Nephron (organoid): ENCODE measurements around the gene RNF123.

Source experiments
- H3K27ac Mint-ChIP-seq, 3 experiments: 2 replicates each; pipeline ENCODE4 v1.8.0; 2020; ENCODE audit warnings: mixed read lengths in 3 of 3, mild to moderate bottlenecking in 2 of 3, moderate library complexity in 1 of 3
- H3K27me3 Mint-ChIP-seq: 2 replicates; pipeline ENCODE4 v1.8.0; 2021; ENCODE audit warnings: low read depth, mild to moderate bottlenecking, moderate library complexity, mixed read lengths
- H3K36me3 Mint-ChIP-seq: 2 replicates; pipeline ENCODE4 v1.8.0; 2020; ENCODE audit warnings: low read depth, mixed read lengths
- H3K4me1 Mint-ChIP-seq: 2 replicates; pipeline ENCODE4 v1.8.0; 2020; ENCODE audit warnings: mixed read lengths
- H3K4me3 Mint-ChIP-seq, 3 experiments: 2 replicates each; pipeline ENCODE4 v1.8.0; 2020; ENCODE audit warnings: mild to moderate bottlenecking in 3 of 3, mixed read lengths in 3 of 3, moderate library complexity in 2 of 3
- H3K9me3 Mint-ChIP-seq: 2 replicates; pipeline ENCODE4 v1.8.0; 2020; ENCODE audit warnings: mixed read lengths
- TF ChIP-seq, protein P1 (sequence below), 3 experiments: fragments of 200-600 bp; sonication (generic); IDR thresholded peaks; one replicate each; pipeline ENCODE4 v1.5.0; 2021; ENCODE audit warnings: antibody characterized with exemption in 3 of 3; ENCODE audit not compliant: unreplicated experiment in 3 of 3

The RNF123 gene

DNA sequence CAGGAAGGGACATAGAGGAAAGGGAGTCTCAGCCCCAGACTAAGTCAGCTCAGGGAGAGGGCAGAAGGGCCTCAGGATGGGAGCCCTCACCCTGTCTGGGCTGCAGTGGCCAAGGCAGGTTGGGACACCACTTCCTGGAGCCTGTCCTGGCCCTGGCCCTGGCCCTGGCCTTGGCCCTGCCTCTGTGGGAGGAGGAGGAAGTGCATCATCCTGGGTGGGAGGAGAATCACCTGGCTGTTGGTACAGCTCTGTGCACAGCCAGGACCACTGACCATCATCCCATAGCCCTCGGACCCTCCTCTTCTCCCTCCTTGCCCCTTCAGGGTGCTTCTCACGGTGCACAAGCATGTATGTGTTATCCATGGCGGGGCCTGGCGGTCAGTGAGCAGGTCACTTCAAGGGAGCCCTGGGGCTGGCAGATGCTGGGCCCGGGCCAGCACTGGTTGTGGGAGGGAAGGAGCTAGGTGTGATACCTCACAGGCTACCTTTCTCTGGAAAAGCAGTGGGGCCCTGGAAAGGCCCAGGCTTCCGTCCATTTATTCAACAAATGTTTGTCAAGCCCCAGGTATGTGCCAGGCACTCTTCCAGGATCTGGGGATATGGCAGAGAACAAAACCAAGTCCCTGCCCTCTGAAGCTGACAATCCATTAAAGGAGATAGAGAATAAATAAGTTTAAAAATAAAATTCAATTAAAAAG, 23.4 kb upstream of the RNF123 start:
- H3K4me3 Mint-ChIP-seq, result no peak overlapping the region
- no peaks in the 10 kb centered on the region for H3K36me3 Mint-ChIP-seq
- peak overlapping the region in 2 of 3 experiments; percentile 54 to 71 for H3K27ac Mint-ChIP-seq
- H3K27me3 Mint-ChIP-seq, result no peaks in the 10 kb centered on the region
- peaks cover 16% of the 10 kb centered on the region for H3K4me1 Mint-ChIP-seq
- H3K9me3 Mint-ChIP-seq, result no peaks in the 10 kb centered on the region
- TF ChIP-seq, protein P1, sequence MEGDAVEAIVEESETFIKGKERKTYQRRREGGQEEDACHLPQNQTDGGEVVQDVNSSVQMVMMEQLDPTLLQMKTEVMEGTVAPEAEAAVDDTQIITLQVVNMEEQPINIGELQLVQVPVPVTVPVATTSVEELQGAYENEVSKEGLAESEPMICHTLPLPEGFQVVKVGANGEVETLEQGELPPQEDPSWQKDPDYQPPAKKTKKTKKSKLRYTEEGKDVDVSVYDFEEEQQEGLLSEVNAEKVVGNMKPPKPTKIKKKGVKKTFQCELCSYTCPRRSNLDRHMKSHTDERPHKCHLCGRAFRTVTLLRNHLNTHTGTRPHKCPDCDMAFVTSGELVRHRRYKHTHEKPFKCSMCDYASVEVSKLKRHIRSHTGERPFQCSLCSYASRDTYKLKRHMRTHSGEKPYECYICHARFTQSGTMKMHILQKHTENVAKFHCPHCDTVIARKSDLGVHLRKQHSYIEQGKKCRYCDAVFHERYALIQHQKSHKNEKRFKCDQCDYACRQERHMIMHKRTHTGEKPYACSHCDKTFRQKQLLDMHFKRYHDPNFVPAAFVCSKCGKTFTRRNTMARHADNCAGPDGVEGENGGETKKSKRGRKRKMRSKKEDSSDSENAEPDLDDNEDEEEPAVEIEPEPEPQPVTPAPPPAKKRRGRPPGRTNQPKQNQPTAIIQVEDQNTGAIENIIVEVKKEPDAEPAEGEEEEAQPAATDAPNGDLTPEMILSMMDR (IDR thresholded peaks at IDR 0.05; ENCODE audit: unreplicated experiment in 3 of 3), result no peak

DNA sequence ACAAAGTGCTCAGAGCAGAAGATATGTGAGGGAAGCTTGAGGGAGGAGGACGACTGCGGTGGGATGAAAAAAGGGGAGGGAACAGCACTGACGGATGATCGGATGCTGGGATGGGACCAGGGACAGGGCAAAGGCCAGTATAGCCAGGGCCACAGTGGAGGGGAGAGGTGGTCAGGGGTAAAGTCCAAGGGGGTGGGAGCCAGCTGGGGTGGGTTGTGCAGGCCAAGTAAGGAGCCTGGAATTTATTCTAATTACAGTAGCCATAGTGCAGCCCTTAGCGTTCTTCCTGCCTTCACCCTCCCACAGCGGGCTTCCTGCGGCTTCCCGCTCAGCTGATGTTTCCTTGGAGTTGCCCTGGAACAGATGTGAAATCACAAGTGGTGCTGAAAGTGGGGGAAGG, 22.8 kb upstream of the RNF123 start:
- Mint-ChIP-seq H3K27me3 (peaks cover 3% of the 10 kb centered on the region), H3K36me3 (no peaks in the 10 kb centered on the region), H3K27ac (peak overlapping the region in 2 of 3 experiments; percentile 5 to 54), H3K9me3 (no peaks in the 10 kb centered on the region), H3K4me3 (no peak overlapping the region), H3K4me1 (peaks cover 16% of the 10 kb centered on the region)
- TF ChIP-seq, protein P1 (IDR thresholded peaks at IDR 0.05; ENCODE audit: unreplicated experiment in 3 of 3), result no peak

DNA sequence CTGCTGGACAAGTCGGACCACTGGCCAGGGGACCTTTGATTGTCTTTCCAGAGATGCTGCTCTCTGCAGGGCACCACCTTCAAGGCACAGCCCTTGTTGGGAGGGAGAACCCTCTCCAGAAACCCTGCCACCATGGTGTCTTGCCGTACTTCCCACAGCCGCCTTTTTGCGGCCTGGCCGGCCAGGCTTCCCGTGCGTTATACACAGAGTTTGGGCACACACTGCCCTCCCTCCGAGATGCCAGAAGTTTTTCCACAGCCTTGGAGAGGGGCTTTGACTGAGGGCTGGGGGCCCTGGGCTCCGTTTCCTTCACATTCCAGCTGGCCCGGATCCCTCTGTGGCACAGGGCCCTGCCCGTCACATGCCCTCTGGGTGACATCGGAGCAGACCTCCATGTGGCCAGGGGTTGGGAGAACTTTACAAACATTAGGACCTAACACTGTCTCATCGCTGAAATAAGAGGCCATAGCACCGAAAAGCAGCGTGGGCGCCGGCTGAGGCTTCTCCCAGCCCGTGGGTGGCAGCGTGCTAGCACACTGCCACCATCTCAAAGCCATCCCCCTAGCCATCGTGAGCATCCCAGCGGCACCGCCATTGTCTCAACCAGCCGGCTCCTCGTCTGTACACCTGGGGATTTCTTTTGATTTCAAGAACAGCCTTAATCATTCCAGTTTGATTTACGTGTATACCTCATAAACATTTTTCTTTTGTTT, 21.5 kb upstream of the RNF123 start:
- H3K4me1 Mint-ChIP-seq, result peaks cover 23% of the 10 kb centered on the region
- H3K27ac Mint-ChIP-seq, result peak overlapping the region; percentile 18 to 52 (median 50)
- H3K36me3 Mint-ChIP-seq, result no peaks in the 10 kb centered on the region
- peaks cover 3% of the 10 kb centered on the region for H3K27me3 Mint-ChIP-seq
- TF ChIP-seq, protein P1 (IDR thresholded peaks at IDR 0.05; ENCODE audit: unreplicated experiment in 3 of 3), result no peak
- no peaks in the 10 kb centered on the region for H3K9me3 Mint-ChIP-seq
- H3K4me3 Mint-ChIP-seq, result no peak overlapping the region

DNA sequence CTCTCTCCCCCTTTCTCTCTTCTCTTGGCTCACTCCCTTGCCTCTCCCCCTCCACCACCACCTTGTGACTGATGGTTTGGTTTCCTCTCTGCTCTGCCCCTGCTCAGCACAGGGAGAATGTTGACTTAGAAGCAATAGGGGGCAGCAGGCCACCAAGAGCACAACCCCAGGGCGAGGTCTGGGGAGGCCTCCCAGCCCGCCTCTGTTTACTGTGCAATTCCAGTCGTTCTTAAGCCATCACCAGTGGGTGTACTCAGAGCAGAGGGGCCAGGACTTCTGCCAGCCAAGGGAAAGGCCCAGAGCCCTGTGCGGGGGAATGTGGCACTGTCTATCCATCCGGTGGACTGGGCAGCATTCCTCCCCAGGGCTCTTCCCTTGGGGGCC, 21.0 kb upstream of the RNF123 start:
- Mint-ChIP-seq H3K27ac (peak overlapping the region; percentile 18 to 52 (median 50)), H3K36me3 (no peaks in the 10 kb centered on the region), H3K9me3 (no peaks in the 10 kb centered on the region), H3K4me3 (no peak overlapping the region), H3K27me3 (peaks cover 3% of the 10 kb centered on the region), H3K4me1 (peaks cover 23% of the 10 kb centered on the region)
- TF ChIP-seq, protein P1 (IDR thresholded peaks at IDR 0.05; ENCODE audit: unreplicated experiment in 3 of 3), result no peak

DNA sequence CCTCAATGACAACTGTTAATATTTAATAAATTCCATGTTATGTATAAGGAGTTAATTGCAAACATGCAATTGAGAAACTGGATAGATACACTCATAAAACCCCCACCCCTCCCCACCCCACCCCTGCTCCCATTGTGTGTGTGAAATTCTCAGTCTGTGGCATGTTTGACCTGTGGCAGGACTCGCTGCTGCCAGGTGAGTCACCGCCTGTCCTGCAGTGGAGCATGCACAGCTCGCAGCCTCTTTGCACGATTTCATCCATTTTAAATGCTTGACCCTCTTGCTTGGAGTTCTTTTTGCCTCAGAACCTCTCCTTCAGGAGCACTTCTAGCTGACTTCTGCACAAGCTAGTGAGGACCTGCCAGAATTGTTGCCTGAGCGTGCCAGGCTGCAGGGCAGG, 20.5 kb upstream of the RNF123 start:
- Mint-ChIP-seq H3K4me1 (peaks cover 27% of the 10 kb centered on the region), H3K4me3 (no peak overlapping the region), H3K27me3 (peaks cover 6% of the 10 kb centered on the region), H3K9me3 (no peaks in the 10 kb centered on the region), H3K27ac (peak overlapping the region in 1 of 3 experiments; percentile 52), H3K36me3 (no peaks in the 10 kb centered on the region)
- TF ChIP-seq, protein P1 (IDR thresholded peaks at IDR 0.05; ENCODE audit: unreplicated experiment in 3 of 3), result no peak
